ENCODE data around the gene PHACTR3.

PHACTR3 gene

DNA sequence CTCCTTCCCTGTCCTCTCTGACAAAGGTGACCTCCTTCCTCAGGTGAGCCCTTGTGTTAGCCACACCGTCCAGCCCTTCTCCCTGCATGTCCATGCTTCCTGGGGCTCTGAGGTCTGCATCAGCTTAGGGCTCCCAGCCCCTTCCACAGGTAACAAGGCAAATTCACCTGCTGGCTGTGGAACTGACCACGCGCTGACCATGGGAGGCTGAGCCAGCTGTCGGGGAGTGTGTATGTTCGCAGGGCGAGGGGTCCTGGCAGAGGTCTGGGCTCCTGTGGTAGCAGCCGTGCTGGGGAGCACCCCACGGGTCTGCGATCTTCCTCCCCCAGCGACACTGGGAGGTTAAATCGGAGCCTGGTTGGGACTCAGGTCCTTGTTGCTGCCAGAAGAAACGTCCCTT lies 136.7 kb downstream of the PHACTR3 start:
- no CpG with 5 or more reads among the region's 12 CpGs for WGBS (ENCODE audit: extremely low coverage, insufficient coverage, low lambda C conversion rate)
- H3K27ac ChIP-seq (ENCODE audit: low read depth, low read length) = no peak overlapping the region
- no peak overlapping the region for H3K56ac ChIP-seq (ENCODE audit: low read length)
- no peak for DNase-seq
- H2AK5ac ChIP-seq (ENCODE audit: low read length) = no peak overlapping the region
- H3K4me3 ChIP-seq (ENCODE audit: low read length) = no peak overlapping the region
- H4K8ac ChIP-seq (ENCODE audit: low read depth, low read length) = no peak overlapping the region
- H3K23ac ChIP-seq (ENCODE audit: low read length) = no peak overlapping the region
- H3K27me3 ChIP-seq (ENCODE audit: insufficient read depth, low read length, poor library complexity) = no peaks in the 10 kb centered on the region
- no peak overlapping the region for H3K18ac ChIP-seq (ENCODE audit: low read length)
- no peaks in the 10 kb centered on the region for H3K79me1 ChIP-seq (ENCODE audit: low read length)
- no peak overlapping the region for H2BK5ac ChIP-seq (ENCODE audit: low read length)
- H3K79me2 ChIP-seq (ENCODE audit: control insufficient read depth, insufficient read depth, low read length) = no peaks in the 10 kb centered on the region
- H2BK15ac ChIP-seq (replicated peaks; ENCODE audit: low read depth) = no peak overlapping the region
- H3K4me2 ChIP-seq (ENCODE audit: low read length) = no peak overlapping the region
- no peak overlapping the region for H3K9ac ChIP-seq (ENCODE audit: low read length)
- no peak overlapping the region for H2BK120ac ChIP-seq (ENCODE audit: low read depth, low read length)
- no peak overlapping the region for H3K4ac ChIP-seq (ENCODE audit: low read depth, low read length)
- H4K5ac ChIP-seq (ENCODE audit: low read length) = no peak overlapping the region
- no peaks in the 10 kb centered on the region for H3K36me3 ChIP-seq (ENCODE audit: control insufficient read depth, insufficient read depth, low read length)
- no peaks in the 10 kb centered on the region for H3K4me1 ChIP-seq (ENCODE audit: control insufficient read depth, low read depth, low read length)

DNA sequence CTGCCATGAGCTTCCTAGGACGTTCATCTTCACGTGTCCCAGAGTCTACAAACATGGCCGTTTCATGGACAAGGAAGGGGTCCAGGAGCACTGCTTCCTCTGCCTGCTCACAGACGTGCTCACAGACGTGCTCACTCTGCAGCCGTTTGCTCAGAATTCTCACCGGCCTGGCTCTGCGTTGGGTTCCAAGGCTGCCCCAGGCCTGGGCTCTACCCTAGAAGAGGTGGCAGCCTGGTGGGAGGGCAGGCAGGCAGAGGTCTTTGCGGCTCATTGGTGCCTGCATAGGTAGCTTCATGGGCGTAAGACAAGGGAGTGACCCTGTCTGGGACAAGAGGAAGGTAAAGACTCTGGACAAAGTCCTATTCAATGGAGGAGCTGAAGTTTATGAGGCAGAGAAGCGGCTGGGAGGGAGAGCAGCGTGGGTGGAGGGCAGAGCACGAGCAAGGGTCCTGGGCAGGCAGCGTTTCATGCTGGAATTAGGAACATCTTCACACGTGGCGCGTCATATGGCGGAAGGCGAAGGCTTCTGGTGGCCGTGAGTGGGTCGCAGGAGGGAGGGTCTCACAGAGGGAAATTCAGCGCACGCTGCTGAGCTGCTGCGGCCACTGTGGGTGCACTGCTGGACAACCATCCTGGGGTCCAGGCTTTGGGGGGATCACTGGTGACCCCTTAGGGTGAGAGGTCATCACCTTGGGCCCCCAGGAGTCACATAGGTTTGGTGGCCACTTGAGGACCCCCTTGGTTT lies 138.2 kb downstream of the PHACTR3 start:
- WGBS (ENCODE audit: extremely low coverage, insufficient coverage, low lambda C conversion rate) = no CpG with 5 or more reads among the region's 24 CpGs
- no peaks in the 10 kb centered on the region for H3K4me1 ChIP-seq (ENCODE audit: control insufficient read depth, low read depth, low read length)
- no peak overlapping the region for H2BK5ac ChIP-seq (ENCODE audit: low read length)
- H3K4me2 ChIP-seq (ENCODE audit: low read length) = no peak overlapping the region
- no peaks in the 10 kb centered on the region for H3K79me1 ChIP-seq (ENCODE audit: low read length)
- DNase-seq = no peak
- H2AK5ac ChIP-seq (ENCODE audit: low read length) = no peak overlapping the region
- H2BK15ac ChIP-seq (replicated peaks; ENCODE audit: low read depth) = no peak overlapping the region
- H4K5ac ChIP-seq (ENCODE audit: low read length) = no peak overlapping the region
- no peaks in the 10 kb centered on the region for H3K79me2 ChIP-seq (ENCODE audit: control insufficient read depth, insufficient read depth, low read length)
- no peaks in the 10 kb centered on the region for H3K36me3 ChIP-seq (ENCODE audit: control insufficient read depth, insufficient read depth, low read length)
- no peak overlapping the region for H4K8ac ChIP-seq (ENCODE audit: low read depth, low read length)
- no peak overlapping the region for H3K27ac ChIP-seq (ENCODE audit: low read depth, low read length)
- H3K18ac ChIP-seq (ENCODE audit: low read length) = no peak overlapping the region
- H3K9ac ChIP-seq (ENCODE audit: low read length) = no peak overlapping the region
- H3K27me3 ChIP-seq (ENCODE audit: insufficient read depth, low read length, poor library complexity) = no peaks in the 10 kb centered on the region
- no peak overlapping the region for H2BK120ac ChIP-seq (ENCODE audit: low read depth, low read length)
- H3K4me3 ChIP-seq (ENCODE audit: low read length) = no peak overlapping the region
- no peak overlapping the region for H3K4ac ChIP-seq (ENCODE audit: low read depth, low read length)
- no peak overlapping the region for H3K23ac ChIP-seq (ENCODE audit: low read length)
- no peak overlapping the region for H3K56ac ChIP-seq (ENCODE audit: low read length)

DNA sequence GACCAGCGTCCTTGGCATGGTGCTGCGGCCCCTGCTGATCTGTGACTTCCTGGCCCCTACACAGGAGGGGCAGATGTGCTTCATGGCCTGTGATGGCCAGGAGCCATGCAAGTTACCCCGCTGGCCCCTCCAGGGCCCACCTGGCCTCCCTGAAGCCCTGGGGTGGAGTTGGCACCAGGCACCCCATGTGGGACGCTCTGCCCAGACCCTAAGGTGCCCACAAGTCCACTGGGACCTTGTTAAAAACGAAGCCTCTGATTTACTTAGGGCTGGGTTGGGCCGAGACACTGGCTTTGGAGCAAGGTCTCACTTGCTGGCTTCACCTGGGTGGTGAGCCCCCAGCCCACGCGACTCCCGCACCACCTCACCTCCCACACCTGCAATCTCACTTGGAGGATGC lies 139.0 kb downstream of the PHACTR3 start:
- Histone ChIP-seq H3K79me1 (ENCODE audit: low read length) (no peaks in the 10 kb centered on the region), H3K56ac (ENCODE audit: low read length) (no peak overlapping the region), H3K27ac (ENCODE audit: low read depth, low read length) (no peak overlapping the region), H3K23ac (ENCODE audit: low read length) (no peak overlapping the region), H2BK5ac (ENCODE audit: low read length) (no peak overlapping the region), H3K9ac (ENCODE audit: low read length) (no peak overlapping the region), H3K4ac (ENCODE audit: low read depth, low read length) (no peak overlapping the region), H3K4me2 (ENCODE audit: low read length) (no peak overlapping the region), H2AK5ac (ENCODE audit: low read length) (no peak overlapping the region), H4K5ac (ENCODE audit: low read length) (no peak overlapping the region), H4K8ac (ENCODE audit: low read depth, low read length) (no peak overlapping the region), H3K4me1 (ENCODE audit: control insufficient read depth, low read depth, low read length) (no peaks in the 10 kb centered on the region), H2BK15ac (replicated peaks; ENCODE audit: low read depth) (no peak overlapping the region), H3K27me3 (ENCODE audit: insufficient read depth, low read length, poor library complexity) (no peaks in the 10 kb centered on the region), H2BK120ac (ENCODE audit: low read depth, low read length) (no peak overlapping the region), H3K36me3 (ENCODE audit: control insufficient read depth, insufficient read depth, low read length) (no peaks in the 10 kb centered on the region), H3K79me2 (ENCODE audit: control insufficient read depth, insufficient read depth, low read length) (no peaks in the 10 kb centered on the region), H3K4me3 (ENCODE audit: low read length) (no peak overlapping the region), H3K18ac (ENCODE audit: low read length) (no peak overlapping the region)
- no peak for DNase-seq
- no CpG with 5 or more reads among the region's 9 CpGs for WGBS (ENCODE audit: extremely low coverage, insufficient coverage, low lambda C conversion rate)

DNA sequence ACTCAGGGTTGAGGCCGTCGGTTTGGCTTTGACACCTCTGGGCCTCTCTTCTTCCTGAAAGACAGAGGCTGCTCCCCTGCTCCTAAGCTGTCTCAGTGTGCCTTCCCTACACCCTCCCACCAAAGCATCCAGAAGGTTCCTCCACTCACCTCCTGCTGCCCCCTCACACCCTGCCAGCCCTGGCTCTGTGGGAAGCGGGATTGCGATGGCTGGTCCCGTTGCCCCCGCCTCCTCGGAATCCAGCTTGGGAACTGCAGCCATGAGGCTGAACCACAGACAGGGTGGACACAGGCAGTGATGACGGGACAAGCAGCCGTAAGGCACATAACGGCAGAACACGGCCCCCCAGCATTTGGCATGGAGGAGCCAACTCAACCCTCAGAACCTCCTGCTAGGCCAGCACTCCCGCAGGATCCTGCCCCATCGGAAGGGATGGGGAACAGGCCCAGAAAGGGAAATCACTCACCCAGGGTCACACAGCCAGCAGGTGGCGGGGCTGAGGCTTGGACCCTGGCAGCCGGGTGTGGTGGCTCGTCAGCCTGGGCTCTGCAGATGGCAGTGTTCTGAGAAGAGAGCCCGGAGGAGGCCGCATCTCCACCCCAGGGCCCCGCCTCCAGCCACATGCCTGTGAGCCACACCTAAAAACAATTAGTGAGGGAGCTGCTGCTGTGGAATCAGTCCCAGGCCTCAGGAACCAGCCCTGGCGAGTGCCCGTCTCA lies 139.6 kb downstream of the PHACTR3 start:
- no peak overlapping the region for H2BK120ac ChIP-seq (ENCODE audit: low read depth, low read length)
- no peak overlapping the region for H3K56ac ChIP-seq (ENCODE audit: low read length)
- H3K9ac ChIP-seq (ENCODE audit: low read length) = no peak overlapping the region
- no peak overlapping the region for H2BK15ac ChIP-seq (replicated peaks; ENCODE audit: low read depth)
- H3K79me2 ChIP-seq (ENCODE audit: control insufficient read depth, insufficient read depth, low read length) = no peaks in the 10 kb centered on the region
- no peak overlapping the region for H3K4me2 ChIP-seq (ENCODE audit: low read length)
- H3K36me3 ChIP-seq (ENCODE audit: control insufficient read depth, insufficient read depth, low read length) = no peaks in the 10 kb centered on the region
- H3K18ac ChIP-seq (ENCODE audit: low read length) = no peak overlapping the region
- H4K8ac ChIP-seq (ENCODE audit: low read depth, low read length) = no peak overlapping the region
- no peaks in the 10 kb centered on the region for H3K4me1 ChIP-seq (ENCODE audit: control insufficient read depth, low read depth, low read length)
- no peak overlapping the region for H3K23ac ChIP-seq (ENCODE audit: low read length)
- H3K4me3 ChIP-seq (ENCODE audit: low read length) = no peak overlapping the region
- no peak overlapping the region for H2AK5ac ChIP-seq (ENCODE audit: low read length)
- no peak overlapping the region for H4K5ac ChIP-seq (ENCODE audit: low read length)
- no peak overlapping the region for H2BK5ac ChIP-seq (ENCODE audit: low read length)
- H3K79me1 ChIP-seq (ENCODE audit: low read length) = no peaks in the 10 kb centered on the region
- no CpG with 5 or more reads among the region's 21 CpGs for WGBS (ENCODE audit: extremely low coverage, insufficient coverage, low lambda C conversion rate)
- no peaks in the 10 kb centered on the region for H3K27me3 ChIP-seq (ENCODE audit: insufficient read depth, low read length, poor library complexity)
- DNase-seq = peak; percentile 34
- no peak overlapping the region for H3K27ac ChIP-seq (ENCODE audit: low read depth, low read length)
- H3K4ac ChIP-seq (ENCODE audit: low read depth, low read length) = no peak overlapping the region

DNA sequence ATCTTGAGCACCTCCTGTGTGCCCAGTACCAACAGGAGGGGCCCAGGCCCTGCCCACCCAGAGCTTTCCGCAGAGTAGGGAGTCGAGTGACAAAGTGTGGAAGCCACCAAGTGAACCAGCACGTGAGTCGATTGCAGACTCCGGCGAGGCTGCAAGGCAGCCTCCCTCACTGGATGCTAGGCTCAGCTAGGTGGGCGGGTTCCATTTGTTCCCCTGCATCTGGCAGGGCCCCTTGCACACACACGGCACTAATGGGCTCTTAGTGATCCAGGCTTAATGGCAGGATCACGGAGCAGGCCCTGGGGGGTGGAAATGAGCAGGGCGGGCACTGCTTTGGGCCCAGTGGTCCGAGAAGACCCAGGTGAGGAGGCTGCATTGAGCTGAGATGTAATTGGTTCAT lies 140.4 kb downstream of the PHACTR3 start:
- no peak overlapping the region for H3K4me3 ChIP-seq (ENCODE audit: low read length)
- no peak for DNase-seq
- H2BK5ac ChIP-seq (ENCODE audit: low read length) = no peak overlapping the region
- H3K27ac ChIP-seq (ENCODE audit: low read depth, low read length) = no peak overlapping the region
- H3K4me1 ChIP-seq (ENCODE audit: control insufficient read depth, low read depth, low read length) = no peaks in the 10 kb centered on the region
- no peak overlapping the region for H2BK120ac ChIP-seq (ENCODE audit: low read depth, low read length)
- no peaks in the 10 kb centered on the region for H3K36me3 ChIP-seq (ENCODE audit: control insufficient read depth, insufficient read depth, low read length)
- no peak overlapping the region for H2AK5ac ChIP-seq (ENCODE audit: low read length)
- H3K18ac ChIP-seq (ENCODE audit: low read length) = no peak overlapping the region
- no peak overlapping the region for H4K5ac ChIP-seq (ENCODE audit: low read length)
- no peak overlapping the region for H4K8ac ChIP-seq (ENCODE audit: low read depth, low read length)
- no peak overlapping the region for H3K56ac ChIP-seq (ENCODE audit: low read length)
- no CpG with 5 or more reads among the region's 11 CpGs for WGBS (ENCODE audit: extremely low coverage, insufficient coverage, low lambda C conversion rate)
- no peaks in the 10 kb centered on the region for H3K79me2 ChIP-seq (ENCODE audit: control insufficient read depth, insufficient read depth, low read length)
- H2BK15ac ChIP-seq (replicated peaks; ENCODE audit: low read depth) = no peak overlapping the region
- no peak overlapping the region for H3K4ac ChIP-seq (ENCODE audit: low read depth, low read length)
- H3K9ac ChIP-seq (ENCODE audit: low read length) = no peak overlapping the region
- H3K23ac ChIP-seq (ENCODE audit: low read length) = no peak overlapping the region
- H3K27me3 ChIP-seq (ENCODE audit: insufficient read depth, low read length, poor library complexity) = no peaks in the 10 kb centered on the region
- H3K79me1 ChIP-seq (ENCODE audit: low read length) = no peaks in the 10 kb centered on the region
- H3K4me2 ChIP-seq (ENCODE audit: low read length) = no peak overlapping the region
